Natural killer cell (primary cell): ENCODE data around the gene MYH6. TPM values are rescaled to one million over a fixed set of nuclear protein-coding genes. Genes with fewer than 3 reads are reported as not detected.

Source experiments
- ATAC-seq, 3 donors: fragments of 150-1000 bp in 2 of 3; fragments of 200-7000 bp in 1 of 3; cut with Tn5 transposase; 1 replicate in 1 of 3; 2 replicates in 2 of 3; pipeline ENCODE4 v1.10.0; 2021; ENCODE audit warnings: mild to moderate bottlenecking in 2 of 3, moderate library complexity in 2 of 3
- DNase-seq, 2 donors: peaks; one replicate each; pipeline versions ENCODE4 v3.0.0 to v3.0.0-alpha.2; 2013 to 2021; ENCODE audit warnings: mixed read lengths in 1 of 2
- H3K27ac ChIP-seq: one replicate; pipeline ENCODE4 v1.5.1; 2013; ENCODE audit warnings: mild to moderate bottlenecking, low read length
- H3K27me3 ChIP-seq: one replicate; pipeline ENCODE4 v1.6.1; 2013; ENCODE audit warnings: low read length; ENCODE audit not compliant: control insufficient read depth, insufficient read depth
- H3K36me3 ChIP-seq: one replicate; pipeline ENCODE4 v1.6.1; 2013; ENCODE audit warnings: low read length; ENCODE audit not compliant: control insufficient read depth, insufficient read depth
- H3K4me1 ChIP-seq: one replicate; pipeline ENCODE4 v1.6.1; 2013; ENCODE audit warnings: low read length; ENCODE audit not compliant: control insufficient read depth, insufficient read depth
- H3K4me3 ChIP-seq: one replicate; pipeline ENCODE4 v1.5.1; 2013; ENCODE audit warnings: low read length
- H3K9me3 ChIP-seq: one replicate; pipeline ENCODE4 v1.6.1; 2013; ENCODE audit warnings: low read length; ENCODE audit not compliant: control insufficient read depth, insufficient read depth
- H3K27ac Mint-ChIP-seq, 2 donors: one replicate each; pipeline ENCODE4 v1.8.0; 2022; ENCODE audit warnings: mild to moderate bottlenecking in 2 of 2, mixed read lengths in 2 of 2, moderate library complexity in 1 of 2
- H3K27me3 Mint-ChIP-seq, 2 donors: one replicate each; pipeline ENCODE4 v1.8.0; 2022; ENCODE audit warnings: low read depth in 2 of 2, mixed read lengths in 2 of 2
- H3K36me3 Mint-ChIP-seq: one replicate; pipeline ENCODE4 v1.8.0; 2022; ENCODE audit warnings: mixed read lengths
- H3K4me1 Mint-ChIP-seq, 2 donors: one replicate each; pipeline ENCODE4 v1.8.0; 2022; ENCODE audit warnings: mixed read lengths in 2 of 2
- H3K4me3 Mint-ChIP-seq: one replicate; pipeline ENCODE4 v1.8.0; 2022; ENCODE audit warnings: mild to moderate bottlenecking, moderate library complexity, mixed read lengths
- H3K9me3 Mint-ChIP-seq, 2 donors: one replicate each; pipeline ENCODE4 v1.8.0; 2022; ENCODE audit warnings: mixed read lengths in 2 of 2
- CTCF ChIP-seq: fragments of 200-600 bp; IDR thresholded peaks from one replicate; pipeline ENCODE4 v1.8.0; 2022; ENCODE audit warnings: antibody characterized with exemption
- WGBS: methylation state at CpG from one replicate; pipeline ENCODE4 v1.1.7; 2013; ENCODE audit warnings: missing lambda C conversion rate; ENCODE audit not compliant: insufficient coverage; 5-methylcytosine and 5-hydroxymethylcytosine counted together
- intact Hi-C: fragments of 100-400 bp; cut with micrococcal nuclease; formaldehyde crosslinking; loops from one replicate; pipeline ENCODE4 v1.14.2; 2022
- total RNA-seq, 4 donors: library from RNA; stranded (reverse); fragments of 120-200 nt in 1 of 4; gene quantifications; one replicate each; pipeline versions ENCODE4 v1.2.3 to v1.2.4, GENCODE V29; 2013 to 2022

The MYH6 gene
- total RNA-seq, 3 donors from 2014 or later (not counting 1 experiment from before 2014, with no cell fraction given): not detected

DNA sequence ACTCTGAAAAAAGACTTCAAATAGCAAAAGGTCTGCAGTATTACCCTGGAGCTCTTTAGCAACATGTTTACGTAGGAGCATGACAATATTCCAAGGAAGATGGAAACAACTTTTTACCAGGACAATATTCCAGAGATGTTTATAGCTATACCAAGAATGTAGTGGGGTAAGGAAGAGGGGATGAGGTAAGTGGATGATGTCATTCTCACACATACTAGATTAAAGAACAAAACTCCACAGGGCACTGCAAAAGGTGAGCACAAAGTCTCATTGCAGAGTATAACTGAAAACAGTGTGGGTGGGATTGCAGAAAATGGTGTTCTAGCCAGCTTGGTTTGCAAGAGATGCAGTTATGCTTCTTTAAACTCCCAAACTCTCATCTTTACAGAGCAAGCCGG, 22.8 kb downstream of the MYH6 start:
- H3K27me3 ChIP-seq: no peaks in the 10 kb centered on the region
- DNase-seq (no peak), ATAC-seq (no peak)
- Mint-ChIP-seq H3K4me1 (no peaks in the 10 kb centered on the region), H3K9me3 (no peaks in the 10 kb centered on the region), H3K27ac (no peak overlapping the region), H3K4me3 (no peak overlapping the region), H3K36me3 (no peaks in the 10 kb centered on the region), H3K27me3 (peaks cover 0 to 9% of the 10 kb centered on the region in 2 donors)
- no peaks in the 10 kb centered on the region for H3K9me3 ChIP-seq
- no peak overlapping the region for H3K27ac ChIP-seq
- H3K4me1 ChIP-seq: no peaks in the 10 kb centered on the region
- no peak overlapping the region for H3K4me3 ChIP-seq
- TF ChIP-seq CTCF: no peak
- intact Hi-C loops: no loop called here
- H3K36me3 ChIP-seq: no peaks in the 10 kb centered on the region
- WGBS: 95% methylated on average over 2 of the region's 2 CpGs

DNA sequence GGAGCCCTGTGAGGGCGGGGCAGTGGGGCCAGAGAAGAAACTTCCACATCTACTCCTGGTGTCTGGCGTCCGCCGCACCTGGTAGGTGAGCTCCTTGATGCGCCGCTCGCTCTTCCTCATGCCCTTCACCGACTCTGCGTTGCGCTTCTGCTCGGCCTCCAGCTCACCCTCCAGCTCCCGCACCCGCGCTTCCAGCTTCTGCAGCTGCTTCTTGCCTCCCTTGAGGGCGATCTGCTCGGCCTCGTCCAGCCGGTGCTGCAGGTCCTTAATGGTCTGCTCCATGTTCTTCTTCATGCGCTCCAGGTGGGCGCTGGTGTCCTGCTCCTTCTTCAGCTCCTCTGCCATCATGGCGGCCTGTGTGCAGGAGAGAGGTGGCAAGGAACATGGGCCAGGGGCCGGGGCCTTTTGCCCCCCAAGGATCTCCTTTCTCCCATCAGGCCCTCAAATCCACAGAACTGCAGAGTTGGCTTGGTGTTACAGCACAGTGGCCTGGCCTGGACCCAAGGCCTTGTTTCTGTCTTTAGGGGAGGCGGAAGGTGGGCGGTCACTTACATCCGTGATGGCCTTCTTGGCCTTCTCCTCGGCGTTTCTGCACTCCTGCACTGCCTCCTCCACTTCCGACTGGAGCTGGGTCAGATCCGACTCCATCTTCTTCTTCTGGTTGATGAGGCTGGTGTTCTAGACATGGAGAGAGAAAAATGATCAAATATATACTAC, 23.6 kb downstream of the MYH6 start:
- Mint-ChIP-seq H3K4me3 (no peak overlapping the region), H3K36me3 (no peaks in the 10 kb centered on the region), H3K27me3 (peaks cover 0 to 6% of the 10 kb centered on the region in 2 donors), H3K27ac (no peak overlapping the region), H3K4me1 (no peaks in the 10 kb centered on the region), H3K9me3 (no peaks in the 10 kb centered on the region)
- Histone ChIP-seq H3K27me3 (no peaks in the 10 kb centered on the region), H3K4me3 (no peak overlapping the region), H3K36me3 (no peaks in the 10 kb centered on the region), H3K27ac (no peak overlapping the region), H3K9me3 (no peaks in the 10 kb centered on the region), H3K4me1 (no peaks in the 10 kb centered on the region)
- WGBS: 90% methylated on average over 25 of the region's 29 CpGs
- no peak for DNase-seq
- ATAC-seq: no peak
- intact Hi-C loops: no loop called here
- no peak for TF ChIP-seq CTCF

DNA sequence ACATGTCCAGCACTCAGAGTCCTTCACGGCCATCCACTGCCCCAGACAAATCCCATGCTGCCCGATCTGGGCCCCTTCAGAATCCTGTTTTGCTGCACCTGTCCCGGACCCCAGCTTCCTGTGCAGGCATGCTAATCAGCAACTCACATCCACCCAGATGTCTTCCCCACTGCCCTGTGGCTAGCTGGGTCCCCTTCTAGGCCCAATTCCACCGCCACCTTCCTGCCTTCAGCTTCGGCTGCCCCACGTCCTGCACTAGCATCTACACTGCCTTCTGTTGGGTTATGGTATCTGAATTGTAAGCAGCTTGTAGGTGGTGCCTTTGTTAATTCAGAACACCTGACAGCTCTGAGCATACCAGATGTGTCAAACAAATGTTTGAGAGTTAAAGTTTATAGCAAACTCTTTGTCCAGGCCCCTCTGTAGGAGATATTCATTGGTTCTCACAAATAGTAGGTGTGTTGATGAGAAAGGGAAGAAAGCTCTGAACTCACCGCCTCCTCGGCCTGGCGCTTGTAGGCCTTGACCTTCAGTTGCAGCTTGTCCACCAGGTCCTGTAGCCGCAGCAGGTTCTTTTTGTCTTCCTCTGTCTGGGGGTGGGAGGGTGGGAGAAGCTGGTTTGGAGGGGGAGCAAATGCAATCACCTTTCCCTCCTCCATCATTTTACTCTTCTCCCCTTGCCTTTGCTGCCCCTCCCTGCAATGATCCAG, 25.2 kb downstream of the MYH6 start:
- no peak for ATAC-seq
- Histone ChIP-seq H3K4me3 (no peak overlapping the region), H3K36me3 (no peaks in the 10 kb centered on the region), H3K9me3 (no peaks in the 10 kb centered on the region), H3K27me3 (no peaks in the 10 kb centered on the region), H3K27ac (no peak overlapping the region), H3K4me1 (no peaks in the 10 kb centered on the region)
- 45% methylated on average over 9 of the region's 10 CpGs for WGBS
- intact Hi-C loops: no loop called here
- Mint-ChIP-seq H3K4me1 (no peaks in the 10 kb centered on the region), H3K9me3 (no peaks in the 10 kb centered on the region), H3K36me3 (no peaks in the 10 kb centered on the region), H3K27me3 (no peaks in the 10 kb centered on the region), H3K4me3 (no peak overlapping the region), H3K27ac (no peak overlapping the region)
- no peak for DNase-seq
- TF ChIP-seq CTCF: no peak
